OCI-LY3 (cell line): ENCODE data around the gene MLST8.
A peak's percentile ranks its signal among the peaks of the same experiment; 100 is the strongest.

ENCODE experiments used
- H2AFZ ChIP-seq: fragments of 200-600, 300-600 bp; shearing (Covaris generic); 2 replicates; pipeline ENCODE4 v1.6.0; 2014; ENCODE audit warnings: antibody characterized with exemption, low read depth, low read length
- H3K27ac ChIP-seq: fragments of 200-600, 300-600 bp; sonication (generic); 2 replicates; pipeline ENCODE4 v1.5.1; 2014; ENCODE audit warnings: mild to moderate bottlenecking, low read length, moderate library complexity, mixed read lengths
- H3K27me3 ChIP-seq: fragments of 200-600, 300-600 bp; sonication (generic); 2 replicates; pipeline ENCODE4 v1.6.1; 2014; ENCODE audit warnings: low read depth, low read length, mixed read lengths
- H3K36me3 ChIP-seq: fragments of 200-600, 300-600 bp; sonication (generic); replicated peaks from 2 replicates; pipeline ENCODE3; 2014; ENCODE audit warnings: low read depth, low read length, mixed read lengths
- H3K4me1 ChIP-seq: fragments of 300-600, 200-600 bp; sonication (generic); 2 replicates; pipeline ENCODE4 v1.6.1; 2014; ENCODE audit warnings: low read length, mixed read lengths
- H3K4me2 ChIP-seq: fragments of 200-600, 300-600 bp; sonication (generic); 2 replicates; pipeline ENCODE4 v1.6.1; 2014; ENCODE audit warnings: low read length, mixed read lengths
- H3K4me3 ChIP-seq: fragments of 300-600, 200-600 bp; sonication (generic); 2 replicates; pipeline ENCODE4 v1.5.1; 2014; ENCODE audit warnings: antibody characterized with exemption, mild to moderate bottlenecking, low read length, moderate library complexity
- H3K79me2 ChIP-seq: fragments of 300-600, 200-600 bp; shearing (Covaris generic); 2 replicates; pipeline ENCODE4 v1.6.1; 2014; ENCODE audit warnings: mild to moderate bottlenecking, low read length, mixed read lengths
- H3K9ac ChIP-seq: fragments of 300-600, 200-600 bp; shearing (Covaris generic); 2 replicates; pipeline ENCODE4 v1.6.0; 2014; ENCODE audit warnings: mild to moderate bottlenecking, low read length, moderate library complexity
- H3K9me3 ChIP-seq: fragments of 200-600, 300-600 bp; shearing (Covaris generic); 2 replicates; pipeline ENCODE4 v1.6.1; 2014; ENCODE audit warnings: low read length, mixed read lengths; ENCODE audit not compliant: insufficient read depth
- H4K20me1 ChIP-seq: fragments of 200-600, 300-600 bp; sonication (generic); 2 replicates; pipeline ENCODE4 v1.6.1; 2016; ENCODE audit warnings: low read length, mixed read lengths; ENCODE audit not compliant: insufficient read depth
- EZH2phosphoT487 ChIP-seq: fragments of 200-600 bp; shearing (Covaris generic); IDR thresholded peaks from 2 replicates; pipeline ENCODE4 v1.6.1; 2018; ENCODE audit warnings: antibody characterized with exemption, mixed run types, low read depth
- TF ChIP-seq, protein P1 (sequence below): fragments of 200-600, 300-600 bp; sonication (generic); IDR thresholded peaks from 2 replicates; pipeline ENCODE4 v1.5.1; 2014; ENCODE audit warnings: antibody characterized with exemption, low read length, low read depth

Gene MLST8

DNA sequence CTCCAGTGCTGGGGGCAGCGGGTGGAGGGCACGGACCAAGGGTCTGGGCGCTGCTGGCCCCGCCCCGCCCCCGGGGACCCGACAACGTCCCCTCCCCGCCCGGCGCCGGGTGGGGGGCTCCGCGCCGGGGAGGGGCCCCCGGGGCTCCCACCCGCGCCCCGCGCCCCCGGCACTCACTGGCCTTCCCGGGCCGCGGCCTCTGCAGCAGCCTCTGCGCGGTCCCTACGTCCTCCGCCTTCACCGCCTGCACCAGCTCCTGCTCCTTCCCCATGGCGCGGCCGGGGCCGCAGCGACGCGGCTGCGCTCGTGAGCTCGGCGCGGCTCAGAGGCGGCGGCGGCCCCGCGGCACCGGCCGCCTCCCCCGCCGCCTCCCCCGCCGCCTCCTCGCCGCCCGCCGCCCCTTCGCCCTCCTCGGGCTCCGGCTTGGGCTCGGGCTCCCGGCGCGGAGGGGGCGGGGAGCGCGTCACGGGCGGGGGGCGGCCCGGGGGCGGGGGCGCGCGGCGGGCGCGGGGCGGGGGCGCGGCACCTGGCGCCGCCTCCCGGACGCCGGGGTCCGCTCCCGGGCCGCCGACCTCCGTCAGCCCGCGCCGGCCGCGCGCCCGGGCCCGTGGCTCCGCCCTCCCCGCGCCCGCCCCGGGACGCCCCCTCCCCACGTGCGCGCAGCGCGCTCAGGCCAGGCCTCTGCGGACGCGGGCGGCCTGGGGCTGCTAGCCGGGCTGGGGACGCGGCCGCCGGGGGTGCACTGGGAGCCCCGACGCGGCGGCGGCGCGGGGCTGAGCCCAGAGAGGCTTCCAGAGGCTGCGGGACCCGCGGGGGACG lies 8.9 kb upstream of the MLST8 start, which contains the start of gene CASKIN1:
Gene CASKIN1 (minus strand): TSS at position 444 of the 819 bp plus-strand sequence. CDS start 173 bp downstream, at position 271.
- no peak for TF ChIP-seq EZH2phosphoT487
- TF ChIP-seq, protein P1, sequence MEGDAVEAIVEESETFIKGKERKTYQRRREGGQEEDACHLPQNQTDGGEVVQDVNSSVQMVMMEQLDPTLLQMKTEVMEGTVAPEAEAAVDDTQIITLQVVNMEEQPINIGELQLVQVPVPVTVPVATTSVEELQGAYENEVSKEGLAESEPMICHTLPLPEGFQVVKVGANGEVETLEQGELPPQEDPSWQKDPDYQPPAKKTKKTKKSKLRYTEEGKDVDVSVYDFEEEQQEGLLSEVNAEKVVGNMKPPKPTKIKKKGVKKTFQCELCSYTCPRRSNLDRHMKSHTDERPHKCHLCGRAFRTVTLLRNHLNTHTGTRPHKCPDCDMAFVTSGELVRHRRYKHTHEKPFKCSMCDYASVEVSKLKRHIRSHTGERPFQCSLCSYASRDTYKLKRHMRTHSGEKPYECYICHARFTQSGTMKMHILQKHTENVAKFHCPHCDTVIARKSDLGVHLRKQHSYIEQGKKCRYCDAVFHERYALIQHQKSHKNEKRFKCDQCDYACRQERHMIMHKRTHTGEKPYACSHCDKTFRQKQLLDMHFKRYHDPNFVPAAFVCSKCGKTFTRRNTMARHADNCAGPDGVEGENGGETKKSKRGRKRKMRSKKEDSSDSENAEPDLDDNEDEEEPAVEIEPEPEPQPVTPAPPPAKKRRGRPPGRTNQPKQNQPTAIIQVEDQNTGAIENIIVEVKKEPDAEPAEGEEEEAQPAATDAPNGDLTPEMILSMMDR: no peak
- Histone ChIP-seq H3K9ac (0 out of 2 replicates have a peak within 1 kb of the TSS, but pooled peaks have one; percentile 18), H2AFZ (no peak within 1 kb of the TSS)

DNA sequence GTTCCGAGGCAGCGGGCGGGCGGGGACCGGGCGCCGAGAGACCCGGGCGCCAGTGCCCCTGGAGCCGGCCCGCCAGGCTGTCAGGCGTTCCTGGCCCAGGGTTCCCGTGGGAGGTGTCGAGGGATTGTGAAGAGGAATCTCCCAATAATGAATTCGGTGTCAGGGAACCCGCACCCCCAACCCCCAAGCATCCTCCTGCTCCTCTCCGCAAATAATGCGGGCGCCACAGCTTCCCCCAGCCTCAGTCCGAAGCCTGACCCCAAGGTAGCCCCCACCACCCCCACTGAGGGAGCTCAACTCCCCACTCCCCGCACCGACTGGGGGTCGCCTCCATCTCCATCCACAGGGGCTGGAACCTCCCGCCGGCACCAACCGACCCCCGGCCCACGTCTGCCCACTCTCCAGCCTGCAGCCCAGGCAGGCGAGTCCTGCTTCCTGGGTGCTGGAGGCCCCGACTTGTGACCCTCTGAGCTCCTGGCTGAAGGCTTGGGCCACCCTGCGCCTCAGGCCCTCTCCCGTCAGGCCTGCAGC lies 8.2 kb upstream of the MLST8 start:
- H4K20me1 ChIP-seq: no peaks in the 10 kb centered on the region
- H3K9ac ChIP-seq: no peak overlapping the region
- H3K27me3 ChIP-seq: peaks cover 48% of the 10 kb centered on the region
- no peak overlapping the region for H3K4me2 ChIP-seq
- no peak overlapping the region for H3K27ac ChIP-seq
- no peak overlapping the region for H2AFZ ChIP-seq
- no peaks in the 10 kb centered on the region for H3K79me2 ChIP-seq
- no peak overlapping the region for H3K4me3 ChIP-seq
- H3K36me3 ChIP-seq: no peaks in the 10 kb centered on the region
- H3K9me3 ChIP-seq: no peaks in the 10 kb centered on the region
- TF ChIP-seq EZH2phosphoT487: no peak
- TF ChIP-seq, protein P1: no peak
- H3K4me1 ChIP-seq: peaks cover 5% of the 10 kb centered on the region; the same call in 1 of the 2 replicates

More for the DNA sequence above, 8.9 kb upstream of the MLST8 start, which contains the start of gene CASKIN1:
- peak within 1 kb of the TSS; percentile 64 for H3K4me2 ChIP-seq
- peaks cover 48% of the 10 kb centered on the region for H3K27me3 ChIP-seq
- no peaks in the 10 kb centered on the region for H3K36me3 ChIP-seq
- peak within 1 kb of the TSS; percentile 68 for H3K4me3 ChIP-seq
- H3K4me1 ChIP-seq: peaks cover 5% of the 10 kb centered on the region; the same call in 1 of the 2 replicates
- H3K9me3 ChIP-seq: no peaks in the 10 kb centered on the region
- H3K27ac ChIP-seq: no peak within 1 kb of the TSS
- H4K20me1 ChIP-seq: no peaks in the 10 kb centered on the region
- no peaks in the 10 kb centered on the region for H3K79me2 ChIP-seq

DNA sequence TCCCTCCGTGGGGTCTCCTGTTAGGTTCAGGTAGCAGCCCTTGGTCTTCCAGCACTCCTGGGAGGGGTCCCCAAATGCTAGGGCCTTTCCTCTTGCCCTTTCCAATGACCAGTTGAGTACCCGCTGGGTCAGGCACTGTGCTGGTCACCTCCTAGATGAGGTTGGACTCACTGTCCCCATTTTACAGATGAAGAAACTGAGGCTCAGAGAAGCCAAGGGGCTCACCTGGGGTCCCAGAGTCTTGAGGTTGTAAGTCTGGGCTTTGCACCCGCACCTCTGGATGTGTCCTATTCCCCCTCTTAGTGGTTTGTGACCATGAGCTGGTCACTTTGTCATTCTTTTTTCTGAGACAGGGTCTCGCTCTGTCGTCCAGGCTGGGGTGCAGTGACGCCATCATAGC lies 7.5 kb upstream of the MLST8 start:
- no peak for TF ChIP-seq EZH2phosphoT487
- TF ChIP-seq, protein P1: no peak
- no peak overlapping the region for H3K4me2 ChIP-seq
- no peaks in the 10 kb centered on the region for H3K79me2 ChIP-seq
- no peak overlapping the region for H3K27ac ChIP-seq
- no peaks in the 10 kb centered on the region for H3K36me3 ChIP-seq
- H3K9ac ChIP-seq: no peak overlapping the region
- no peaks in the 10 kb centered on the region for H4K20me1 ChIP-seq
- peaks cover 5% of the 10 kb centered on the region; the same call in 1 of the 2 replicates for H3K4me1 ChIP-seq
- H3K27me3 ChIP-seq: peaks cover 48% of the 10 kb centered on the region
- no peaks in the 10 kb centered on the region for H3K9me3 ChIP-seq
- H3K4me3 ChIP-seq: no peak overlapping the region
- H2AFZ ChIP-seq: no peak overlapping the region

DNA sequence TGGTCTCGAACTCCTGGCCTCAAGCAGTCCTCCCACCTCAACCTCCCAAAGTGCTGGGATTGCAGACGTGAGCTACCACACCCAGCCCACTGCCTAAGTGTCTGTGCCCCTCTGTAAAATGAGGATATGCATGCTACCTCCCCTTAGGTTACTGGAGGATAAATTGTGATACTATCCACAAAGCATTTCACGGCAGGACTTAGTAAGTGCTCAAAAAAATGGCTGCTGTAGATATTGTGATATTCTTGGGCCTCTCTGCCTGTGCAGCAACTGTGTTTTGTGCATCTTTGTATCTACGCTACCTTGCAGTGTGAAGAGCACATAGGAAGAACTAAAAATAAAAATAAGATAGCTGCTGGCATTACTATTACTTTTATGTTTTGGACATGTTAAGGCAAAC lies 7.0 kb upstream of the MLST8 start:
- H3K27me3 ChIP-seq: peaks cover 48% of the 10 kb centered on the region

More for the DNA sequence above, 7.0 kb upstream of the MLST8 start:
- H4K20me1 ChIP-seq: no peaks in the 10 kb centered on the region
- TF ChIP-seq, protein P1: no peak
- TF ChIP-seq EZH2phosphoT487: no peak
- H2AFZ ChIP-seq: no peak overlapping the region
- no peak overlapping the region for H3K4me3 ChIP-seq
- no peaks in the 10 kb centered on the region for H3K36me3 ChIP-seq
- H3K9me3 ChIP-seq: no peaks in the 10 kb centered on the region
- H3K27ac ChIP-seq: no peak overlapping the region
- H3K4me1 ChIP-seq: peaks cover 5% of the 10 kb centered on the region; the same call in 1 of the 2 replicates
- H3K4me2 ChIP-seq: no peak overlapping the region
- H3K79me2 ChIP-seq: no peaks in the 10 kb centered on the region
- no peak overlapping the region for H3K9ac ChIP-seq
